ENCODE measurements around the gene KBTBD6. TPM values are rescaled to one million over a fixed set of nuclear protein-coding genes. Genes with fewer than 3 reads are reported as not detected.

The KBTBD6 gene
- total RNA-seq, 6 donors from 2014 or later = 0.44 to 7.4 (median 4.8) TPM

DNA sequence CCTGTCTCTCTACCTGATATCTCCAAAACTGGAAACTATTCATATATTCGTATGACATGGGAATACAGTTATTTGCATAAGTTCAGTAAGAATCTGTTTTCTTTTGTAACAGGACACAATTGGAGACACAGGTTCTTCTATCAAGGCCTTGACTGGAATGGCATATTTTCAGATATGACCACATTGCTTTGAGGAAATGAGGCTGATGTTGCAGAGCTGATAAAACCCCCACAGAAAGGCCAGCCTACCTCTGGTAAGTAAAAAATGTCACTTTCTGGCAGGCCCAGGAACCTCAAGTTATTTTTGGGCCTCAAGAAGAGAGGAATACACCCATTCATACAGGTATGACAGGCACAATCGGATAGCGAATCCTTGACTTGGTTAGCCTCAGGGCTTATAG, 29.5 kb upstream of the KBTBD6 start:
- no peaks in the 10 kb centered on the region for H3K27me3 ChIP-seq
- no peak overlapping the region for H3K27ac ChIP-seq
- TF ChIP-seq POLR2AphosphoS5 (IDR thresholded peaks at IDR 0.05) = no peak
- no peak for TF ChIP-seq POLR2A (IDR thresholded peaks at IDR 0.05)
- TF ChIP-seq, protein P1, sequence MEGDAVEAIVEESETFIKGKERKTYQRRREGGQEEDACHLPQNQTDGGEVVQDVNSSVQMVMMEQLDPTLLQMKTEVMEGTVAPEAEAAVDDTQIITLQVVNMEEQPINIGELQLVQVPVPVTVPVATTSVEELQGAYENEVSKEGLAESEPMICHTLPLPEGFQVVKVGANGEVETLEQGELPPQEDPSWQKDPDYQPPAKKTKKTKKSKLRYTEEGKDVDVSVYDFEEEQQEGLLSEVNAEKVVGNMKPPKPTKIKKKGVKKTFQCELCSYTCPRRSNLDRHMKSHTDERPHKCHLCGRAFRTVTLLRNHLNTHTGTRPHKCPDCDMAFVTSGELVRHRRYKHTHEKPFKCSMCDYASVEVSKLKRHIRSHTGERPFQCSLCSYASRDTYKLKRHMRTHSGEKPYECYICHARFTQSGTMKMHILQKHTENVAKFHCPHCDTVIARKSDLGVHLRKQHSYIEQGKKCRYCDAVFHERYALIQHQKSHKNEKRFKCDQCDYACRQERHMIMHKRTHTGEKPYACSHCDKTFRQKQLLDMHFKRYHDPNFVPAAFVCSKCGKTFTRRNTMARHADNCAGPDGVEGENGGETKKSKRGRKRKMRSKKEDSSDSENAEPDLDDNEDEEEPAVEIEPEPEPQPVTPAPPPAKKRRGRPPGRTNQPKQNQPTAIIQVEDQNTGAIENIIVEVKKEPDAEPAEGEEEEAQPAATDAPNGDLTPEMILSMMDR (IDR thresholded peaks at IDR 0.05) = no peak
- no peak for TF ChIP-seq EP300 (IDR thresholded peaks at IDR 0.05)
- no peaks in the 10 kb centered on the region for H3K4me1 ChIP-seq
- H3K4me3 ChIP-seq = no peak overlapping the region
- no peaks in the 10 kb centered on the region for H3K36me3 ChIP-seq
- WGBS, 2 donors = 94 to 96% methylated on average over 3 of the region's 3 CpGs
- no peak for ATAC-seq (ENCODE audit: low FRiP score in 2 of 2)
- DNase-seq = no peak
- no peaks in the 10 kb centered on the region for H3K9me3 ChIP-seq

DNA sequence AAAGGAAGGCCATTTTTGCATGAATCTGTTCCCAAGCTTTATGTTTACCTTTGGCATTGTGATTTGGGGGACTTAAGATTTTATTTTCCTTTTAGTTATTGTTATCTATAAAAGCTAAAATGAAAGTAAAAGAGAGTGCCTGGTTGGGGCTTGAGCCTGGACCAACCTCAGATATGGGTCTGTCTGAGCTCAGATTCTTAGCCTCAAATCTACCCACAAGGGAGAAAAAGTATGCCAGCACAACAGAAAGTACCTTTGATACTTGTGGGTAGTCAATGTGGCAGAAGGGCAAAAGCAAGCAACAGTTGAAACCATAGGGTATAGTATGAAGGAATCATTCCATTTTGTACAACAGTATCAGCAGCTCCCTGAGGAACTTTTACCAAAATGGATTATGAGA, 26.6 kb upstream of the KBTBD6 start:
- Histone ChIP-seq H3K4me3 (no peak overlapping the region), H3K27me3 (no peaks in the 10 kb centered on the region), H3K9me3 (no peaks in the 10 kb centered on the region), H3K36me3 (no peaks in the 10 kb centered on the region), H3K4me1 (no peaks in the 10 kb centered on the region), H3K27ac (no peak overlapping the region)
- no peak for ATAC-seq (ENCODE audit: low FRiP score in 2 of 2)
- DNase-seq = no peak
- TF ChIP-seq POLR2A (IDR thresholded peaks at IDR 0.05) = no peak
- no peak for TF ChIP-seq EP300 (IDR thresholded peaks at IDR 0.05)
- no peak for TF ChIP-seq POLR2AphosphoS5 (IDR thresholded peaks at IDR 0.05)
- TF ChIP-seq, protein P1 (IDR thresholded peaks at IDR 0.05) = no peak

DNA sequence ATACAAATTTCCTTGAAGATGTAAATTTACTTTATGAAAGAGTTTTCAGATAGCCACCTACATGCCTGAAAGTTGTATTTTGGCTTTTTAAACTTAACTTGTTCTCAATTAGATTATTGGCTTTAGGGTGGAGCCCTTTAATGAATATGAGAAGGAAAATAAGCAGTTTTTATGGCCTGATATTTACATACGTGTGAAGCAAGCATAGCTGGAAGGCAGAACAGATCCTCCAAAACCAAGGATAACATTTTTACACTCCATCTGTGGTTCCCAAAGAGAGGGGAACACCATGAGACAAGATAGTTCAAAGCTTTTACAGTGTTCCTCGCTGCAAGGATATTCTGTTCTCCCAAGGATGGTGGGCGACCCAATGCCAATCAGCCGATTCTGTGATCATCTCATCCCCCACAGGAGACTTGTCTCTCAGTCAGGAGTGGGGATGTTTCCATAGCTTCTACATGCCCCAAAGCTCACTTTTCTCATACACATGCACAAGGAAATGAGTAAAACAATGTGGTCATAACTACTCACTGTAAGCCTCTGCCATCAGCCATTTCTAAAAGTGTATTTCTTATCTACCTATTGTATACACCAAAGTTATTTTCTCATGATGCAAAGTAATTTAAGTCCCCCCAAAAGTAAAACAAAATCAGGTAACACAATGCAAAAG, 24.6 kb upstream of the KBTBD6 start:
- H3K27ac ChIP-seq = no peak overlapping the region
- no peaks in the 10 kb centered on the region for H3K4me1 ChIP-seq
- DNase-seq (no peak), ATAC-seq (ENCODE audit: low FRiP score in 2 of 2) (no peak)
- no peaks in the 10 kb centered on the region for H3K27me3 ChIP-seq
- H3K36me3 ChIP-seq = no peaks in the 10 kb centered on the region
- no peak overlapping the region for H3K4me3 ChIP-seq
- WGBS, 2 donors = 96 to 97% methylated on average over 4 of the region's 4 CpGs
- H3K9me3 ChIP-seq = peaks cover 4 to 6% (median 5%) of the 10 kb centered on the region in 4 donors
- TF ChIP-seq, protein P1 (IDR thresholded peaks at IDR 0.05) = no peak
- TF ChIP-seq POLR2A (IDR thresholded peaks at IDR 0.05) = no peak

DNA sequence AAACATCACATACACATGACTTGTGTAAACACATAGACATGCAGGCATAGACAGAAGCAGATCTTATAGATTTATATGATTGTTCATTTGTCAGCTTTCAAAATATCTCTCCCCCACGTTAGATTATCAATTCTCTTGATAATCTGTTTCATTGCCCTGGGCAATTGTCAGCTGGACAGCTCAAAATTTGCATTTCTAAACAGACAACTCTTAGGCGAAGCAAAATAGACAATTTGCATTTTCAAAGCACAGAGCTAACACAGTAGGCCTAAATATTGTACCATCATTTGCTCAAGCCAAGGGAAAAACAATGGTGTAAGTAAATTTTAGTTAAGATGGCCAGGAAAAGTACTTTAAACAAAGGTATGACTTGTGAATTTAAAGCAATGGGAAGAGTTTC, 24.0 kb upstream of the KBTBD6 start:
- DNase-seq = no peak
- Histone ChIP-seq H3K4me3 (no peak overlapping the region), H3K27me3 (no peaks in the 10 kb centered on the region), H3K4me1 (no peaks in the 10 kb centered on the region), H3K9me3 (peaks cover 6 to 11% (median 9%) of the 10 kb centered on the region in 4 donors), H3K36me3 (no peaks in the 10 kb centered on the region), H3K27ac (no peak overlapping the region)
- WGBS, 2 donors = 78 to 82% methylated on average over 2 of the region's 2 CpGs
- TF ChIP-seq POLR2AphosphoS5 (IDR thresholded peaks at IDR 0.05) (no peak), EP300 (IDR thresholded peaks at IDR 0.05) (no peak), POLR2A (IDR thresholded peaks at IDR 0.05) (no peak)
- TF ChIP-seq, protein P1 (IDR thresholded peaks at IDR 0.05) = no peak
- no peak for ATAC-seq (ENCODE audit: low FRiP score in 2 of 2)

DNA sequence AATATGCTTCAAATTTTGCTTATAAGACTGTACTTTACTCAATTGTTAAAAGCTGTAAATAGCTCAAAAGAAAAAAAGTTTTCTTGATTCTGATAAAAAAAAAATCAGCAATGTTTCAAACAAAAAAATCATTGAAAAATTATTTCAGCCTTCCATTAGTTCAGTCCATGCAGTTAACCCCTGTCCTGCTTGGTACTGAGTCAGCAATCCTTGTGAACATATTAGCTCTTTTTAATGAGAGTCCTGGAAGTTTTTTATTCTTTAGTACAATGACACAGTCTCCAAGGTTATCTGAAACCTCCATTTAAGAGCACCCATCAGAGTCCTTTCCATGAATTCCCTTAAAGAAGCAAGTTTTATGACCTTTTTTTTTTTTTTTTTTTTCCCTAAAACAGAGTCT, 21.4 kb upstream of the KBTBD6 start:
- H3K36me3 ChIP-seq = no peaks in the 10 kb centered on the region
- no peaks in the 10 kb centered on the region for H3K27me3 ChIP-seq
- TF ChIP-seq POLR2A (IDR thresholded peaks at IDR 0.05) (no peak), POLR2AphosphoS5 (IDR thresholded peaks at IDR 0.05) (no peak), EP300 (IDR thresholded peaks at IDR 0.05) (no peak)
- TF ChIP-seq, protein P1 (IDR thresholded peaks at IDR 0.05) = no peak
- no peak overlapping the region for H3K4me3 ChIP-seq
- DNase-seq = no peak
- no peak for ATAC-seq (ENCODE audit: low FRiP score in 2 of 2)
- H3K4me1 ChIP-seq = no peaks in the 10 kb centered on the region
- H3K27ac ChIP-seq = no peak overlapping the region
- H3K9me3 ChIP-seq = peaks cover 14 to 35% (median 19%) of the 10 kb centered on the region in 4 donors

All from upper lobe of left lung (tissue), 6 donors.